Mesangial cell (primary cell): ENCODE data around the gene EXOC6B. TPM values are rescaled to one million over a fixed set of nuclear protein-coding genes. Genes with fewer than 3 reads are reported as not detected.

Experiments used
- total RNA-seq: library from RNA; depleted of rRNA; stranded (reverse); fragments of >200 nt; gene quantifications from 2 replicates; pipeline ENCODE4 v1.2.3, GENCODE V29; 2015

The EXOC6B gene
- 15.8 and 24.7 TPM in 2 replicates for total RNA-seq

DNA sequence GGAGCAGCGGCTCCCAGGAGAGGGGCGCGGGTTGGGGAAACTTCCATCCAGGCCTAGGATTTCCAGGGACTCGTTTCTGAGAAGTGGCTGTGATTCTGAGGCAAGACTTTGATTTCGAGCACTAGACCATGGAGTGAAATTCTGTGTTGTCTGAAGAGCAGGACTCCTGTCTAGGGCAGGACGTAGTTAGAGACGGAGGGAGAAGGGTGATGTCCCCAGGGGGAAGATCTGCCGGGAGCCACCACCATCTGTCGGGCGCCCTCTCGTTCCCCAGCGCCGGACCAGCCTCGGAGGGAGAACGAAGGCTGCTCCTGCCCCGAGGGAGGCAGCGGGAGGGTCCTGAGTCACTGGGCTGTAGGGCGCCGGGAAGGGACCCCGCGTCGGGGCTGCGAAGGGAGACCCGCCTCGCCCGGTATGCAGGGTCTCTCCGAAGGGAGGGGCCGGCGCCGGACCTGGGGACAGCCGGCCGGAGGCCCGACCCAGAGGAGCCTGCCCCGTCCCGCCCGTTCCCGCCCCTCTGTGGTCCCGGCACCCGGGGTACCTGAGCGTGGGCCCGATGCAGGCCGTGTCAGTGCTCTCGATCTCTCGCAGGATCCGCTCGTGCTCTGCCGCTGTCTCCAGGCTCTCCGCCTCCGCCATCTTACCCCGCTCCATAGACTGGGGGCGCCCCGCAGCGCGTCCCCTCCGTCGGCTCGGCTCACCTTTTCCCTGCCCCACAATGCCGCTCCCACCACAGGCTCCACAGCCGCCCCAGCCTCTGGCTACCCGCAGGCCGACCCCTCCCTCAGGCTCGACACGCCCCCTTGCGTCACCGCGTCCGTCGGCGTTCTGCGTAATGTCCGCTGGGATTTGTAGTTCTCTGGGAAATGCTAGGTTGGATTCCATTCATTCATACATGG lies at the start of gene EXOC6B:
Gene EXOC6B (minus strand): TSS at position 777 of the 899 bp plus-strand sequence.

DNA sequence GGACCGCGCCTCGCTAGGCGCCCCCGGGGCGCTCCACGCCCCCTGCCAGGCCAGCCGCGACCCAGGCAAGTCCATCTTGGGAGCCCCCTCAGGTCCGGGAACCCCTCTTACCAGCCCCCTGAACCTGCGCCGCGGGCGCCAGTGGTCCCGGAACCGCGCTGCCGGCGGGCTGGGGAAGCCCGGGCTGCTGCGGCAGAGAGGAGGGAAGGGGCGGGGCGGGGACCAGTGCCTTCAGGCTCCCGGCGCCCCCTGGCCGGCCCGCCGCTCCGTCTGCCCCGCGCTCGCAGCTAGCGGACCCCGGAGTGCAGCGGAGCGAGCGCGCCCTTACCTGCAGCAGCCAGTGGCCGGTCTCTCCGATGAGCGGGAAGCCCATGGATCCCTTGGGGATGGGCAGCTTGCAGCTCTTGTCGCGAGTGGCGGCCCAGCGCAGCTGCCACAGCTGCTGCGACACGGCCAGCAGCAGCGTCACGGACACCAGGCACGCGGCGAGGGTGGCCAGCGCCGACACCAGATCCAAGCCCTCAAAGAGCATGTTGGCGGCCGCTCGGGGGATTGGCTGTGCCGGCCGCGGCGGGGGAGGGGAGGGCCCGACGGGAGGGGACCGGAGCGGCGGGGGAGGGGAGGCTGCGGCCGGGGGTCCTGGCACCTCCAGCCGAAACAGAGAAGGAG lies 678.4 kb downstream of the EXOC6B start, which contains the start of gene CYP26B1:
Gene CYP26B1 (minus strand): TSS at position 560 of the 669 bp plus-strand sequence. CDS start 28 bp downstream, at position 532.

Other genes starting within 250 kb of the EXOC6B start
- gene SPR, start 61.4 kb upstream of the EXOC6B start, total RNA-seq = 22.7 and 26.0 TPM in 2 replicates
- gene EMX1, start 91.5 kb upstream of the EXOC6B start, total RNA-seq = 0.16 and 0.51 TPM in 2 replicates
- 7.0 and 10.3 TPM in 2 replicates for gene SFXN5, start 245.7 kb upstream of the EXOC6B start, total RNA-seq